GM18505 (cell line): ENCODE measurements around the gene PEX5L.
A peak's percentile ranks its signal among the peaks of the same experiment; 100 is the strongest.
"Not testable (repeated sequence)": the region's sequence is repeated elsewhere in the genome, so short reads cannot be mapped to it uniquely, and the experiment has no call there.

Experiments used
- ATAC-seq: cut with Tn5 transposase; IDR thresholded peaks from one replicate; pipeline ENCODE4 v1.9.1; 2021; ENCODE audit not compliant: unreplicated experiment
- POLR2A ChIP-seq: IDR thresholded peaks from 4 replicates; pipeline ENCODE4 v1.6.1; 2011; ENCODE audit warnings: borderline replicate concordance; ENCODE audit not compliant: insufficient read depth, insufficient read length; ENCODE audit errors: extremely low read depth

Gene PEX5L, protein sequence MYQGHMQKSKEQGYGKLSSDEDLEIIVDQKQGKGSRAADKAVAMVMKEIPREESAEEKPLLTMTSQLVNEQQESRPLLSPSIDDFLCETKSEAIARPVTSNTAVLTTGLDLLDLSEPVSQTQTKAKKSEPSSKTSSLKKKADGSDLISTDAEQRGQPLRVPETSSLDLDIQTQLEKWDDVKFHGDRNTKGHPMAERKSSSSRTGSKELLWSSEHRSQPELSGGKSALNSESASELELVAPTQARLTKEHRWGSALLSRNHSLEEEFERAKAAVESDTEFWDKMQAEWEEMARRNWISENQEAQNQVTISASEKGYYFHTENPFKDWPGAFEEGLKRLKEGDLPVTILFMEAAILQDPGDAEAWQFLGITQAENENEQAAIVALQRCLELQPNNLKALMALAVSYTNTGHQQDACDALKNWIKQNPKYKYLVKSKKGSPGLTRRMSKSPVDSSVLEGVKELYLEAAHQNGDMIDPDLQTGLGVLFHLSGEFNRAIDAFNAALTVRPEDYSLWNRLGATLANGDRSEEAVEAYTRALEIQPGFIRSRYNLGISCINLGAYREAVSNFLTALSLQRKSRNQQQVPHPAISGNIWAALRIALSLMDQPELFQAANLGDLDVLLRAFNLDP

DNA sequence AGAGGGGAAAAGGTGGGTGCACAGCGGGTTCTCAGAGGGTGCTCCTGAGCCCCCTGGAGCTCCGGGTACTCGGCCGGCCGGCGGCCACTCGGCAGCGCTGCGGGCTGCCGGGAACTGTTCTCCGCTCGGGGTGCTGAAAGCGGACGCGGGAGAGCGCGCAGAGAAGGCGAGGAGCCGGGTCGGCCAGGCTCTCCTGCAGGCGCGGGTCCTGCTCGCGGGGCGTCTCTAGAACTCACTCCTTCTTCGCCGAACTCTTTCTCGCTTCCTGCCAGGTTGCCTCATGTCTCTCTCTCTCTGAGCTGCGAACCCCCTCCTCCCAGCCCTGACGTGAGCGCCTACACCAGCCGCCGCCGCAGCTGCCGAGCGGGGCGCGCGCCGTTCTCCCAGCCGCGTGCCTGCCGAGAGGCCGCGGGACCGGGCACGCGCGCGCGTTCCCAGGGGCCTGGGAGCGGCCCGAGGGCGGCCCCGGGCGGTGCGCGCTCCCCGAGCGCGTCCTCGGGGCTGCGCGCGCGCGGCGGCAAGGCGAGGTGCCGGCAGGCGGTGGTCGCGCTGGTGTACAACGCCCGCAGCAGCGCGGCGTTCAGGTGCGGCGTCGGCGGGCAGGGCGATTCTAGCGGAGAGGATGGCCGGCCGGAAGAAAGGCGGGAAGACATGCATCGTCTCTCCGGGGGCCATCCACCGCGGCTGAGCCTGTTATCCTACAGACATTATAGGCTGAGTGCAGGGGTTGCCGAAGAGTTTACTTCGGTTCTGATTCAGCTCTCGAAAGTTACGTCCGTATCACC, at the start of gene PEX5L:
TSS of gene PEX5L (minus strand) at position 267 of the 785 bp plus-strand sequence. CDS start 338 bp downstream, outside the sequence.
- peak; percentile 84 for ATAC-seq
- TF ChIP-seq POLR2A = no peak

DNA sequence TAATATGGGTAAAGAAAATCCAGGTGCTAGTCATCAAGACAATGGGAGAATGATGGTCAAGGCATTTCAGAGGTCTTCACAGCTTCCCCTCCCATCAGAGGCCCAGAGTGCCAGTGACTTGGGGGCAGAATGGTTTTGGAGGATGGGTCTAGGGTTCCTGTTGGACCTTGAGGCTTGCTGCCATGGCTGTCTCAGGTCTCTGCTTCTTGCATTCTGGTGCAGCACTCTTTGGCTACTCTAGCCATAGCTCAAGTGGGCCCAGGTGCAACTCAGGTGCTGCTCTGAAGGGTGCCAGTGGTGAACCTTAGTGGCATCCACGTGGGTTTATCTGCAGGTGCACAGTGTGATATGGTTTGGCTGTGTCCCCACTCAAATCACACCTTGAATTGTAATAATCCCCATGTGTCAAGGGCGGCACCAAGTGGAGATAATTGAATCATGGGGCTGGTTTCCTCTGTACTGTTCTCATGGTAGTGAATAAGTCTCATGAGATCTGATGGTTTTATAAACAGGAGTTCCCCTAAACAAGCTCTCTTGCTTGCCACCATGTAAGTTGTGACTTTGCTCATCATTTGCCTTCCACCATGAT, 48.5 kb upstream of the PEX5L start:
- ATAC-seq = no peak
- no peak for TF ChIP-seq POLR2A

DNA sequence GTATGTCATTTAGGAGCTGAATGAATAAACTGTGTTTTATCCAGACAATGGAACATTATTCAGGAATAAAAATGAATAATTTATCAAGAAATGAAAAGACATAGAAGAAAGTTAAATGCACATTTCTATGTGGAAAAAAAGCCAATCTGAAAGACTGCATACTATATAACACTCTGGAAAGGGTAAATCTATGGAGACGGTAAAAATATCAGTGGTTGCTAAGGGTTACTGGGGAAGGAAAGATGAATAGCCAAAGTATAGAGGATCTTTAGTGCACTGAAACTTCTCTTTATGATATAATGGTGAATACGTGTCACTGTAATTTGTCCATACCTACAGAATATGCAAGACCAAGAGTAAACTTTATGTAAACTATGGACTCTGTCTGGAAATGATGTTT, 46.0 kb upstream of the PEX5L start:
- no peak for TF ChIP-seq POLR2A
- ATAC-seq = no peak

DNA sequence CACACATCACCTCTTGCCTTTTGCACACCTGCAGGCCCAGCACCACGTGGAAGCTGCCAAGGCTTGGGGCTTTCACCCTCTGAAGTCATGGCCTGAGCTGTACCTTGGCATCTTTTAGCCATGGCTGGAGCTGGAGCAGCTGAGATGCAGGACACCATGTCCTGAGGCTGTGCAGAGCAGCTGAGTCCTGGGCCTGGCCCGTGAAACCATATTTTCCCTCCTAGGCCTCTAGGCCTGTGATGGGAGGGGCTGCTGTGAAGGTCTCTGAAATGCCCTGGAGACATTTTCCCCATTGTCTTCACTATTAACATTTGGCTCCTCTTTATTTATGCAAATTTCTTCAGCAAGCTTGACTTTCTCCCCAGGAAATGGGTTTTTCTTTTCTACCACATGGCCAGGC, 41.9 kb upstream of the PEX5L start:
- no peak for TF ChIP-seq POLR2A
- no peak for ATAC-seq

DNA sequence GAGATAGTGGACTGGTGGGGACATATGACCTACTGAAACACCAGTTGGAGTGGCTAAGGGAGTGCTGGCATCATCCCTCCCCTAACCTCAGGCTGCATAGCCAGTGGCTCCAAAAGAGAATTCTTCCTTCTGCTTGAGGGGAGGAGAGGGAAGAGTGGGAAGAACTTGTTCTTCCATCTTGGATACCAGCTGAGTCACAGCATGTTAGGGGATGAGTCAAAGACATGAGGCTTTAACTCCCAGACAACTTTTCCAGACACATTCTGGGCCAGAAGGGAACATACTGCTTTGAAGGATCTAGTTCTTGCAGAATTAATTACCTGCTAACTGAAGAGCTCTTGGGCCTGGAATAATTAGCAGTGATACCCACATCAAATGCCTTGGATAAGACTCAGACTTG, 36.8 kb upstream of the PEX5L start:
- no peak for ATAC-seq
- no peak for TF ChIP-seq POLR2A

DNA sequence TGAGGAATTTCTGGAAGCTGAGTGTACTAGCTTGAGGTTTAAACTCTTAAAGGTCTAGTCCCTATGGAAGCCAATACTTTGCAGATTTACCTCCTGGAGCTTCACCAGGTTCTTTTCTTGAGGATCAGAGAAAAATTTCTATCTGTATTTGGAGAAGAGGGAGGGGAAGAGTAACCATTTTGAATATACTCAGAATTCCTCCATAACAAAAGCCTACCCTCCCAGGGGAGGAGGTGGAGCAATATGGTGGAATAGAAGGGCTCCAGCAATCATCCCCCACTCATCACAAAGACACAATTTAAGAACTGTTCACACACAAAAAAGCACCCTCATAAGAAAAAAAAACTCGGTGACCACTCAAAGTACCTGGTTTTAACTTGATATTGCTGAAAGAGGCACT, 36.0 kb upstream of the PEX5L start:
- ATAC-seq = no peak
- no peak for TF ChIP-seq POLR2A

DNA sequence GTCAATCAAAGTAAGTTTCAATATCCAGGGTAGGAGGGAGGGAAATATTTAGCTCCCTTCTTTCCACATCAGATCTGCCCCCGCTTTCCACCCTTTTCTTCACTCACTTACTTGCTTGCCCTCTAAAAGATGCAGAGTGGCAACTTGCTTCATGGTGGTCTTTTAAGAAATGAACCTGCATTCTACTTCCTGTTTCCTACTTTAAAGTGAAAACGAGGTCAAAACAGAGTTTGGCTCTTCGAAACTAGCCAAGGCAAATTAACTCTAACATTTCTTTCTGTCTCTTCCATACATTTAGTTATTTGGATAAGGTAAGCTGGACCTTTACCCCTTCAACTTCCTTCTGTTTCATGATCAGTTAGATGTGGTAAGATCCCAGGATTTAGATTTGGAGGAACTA, 34.2 kb upstream of the PEX5L start:
- no peak for ATAC-seq
- no peak for TF ChIP-seq POLR2A

DNA sequence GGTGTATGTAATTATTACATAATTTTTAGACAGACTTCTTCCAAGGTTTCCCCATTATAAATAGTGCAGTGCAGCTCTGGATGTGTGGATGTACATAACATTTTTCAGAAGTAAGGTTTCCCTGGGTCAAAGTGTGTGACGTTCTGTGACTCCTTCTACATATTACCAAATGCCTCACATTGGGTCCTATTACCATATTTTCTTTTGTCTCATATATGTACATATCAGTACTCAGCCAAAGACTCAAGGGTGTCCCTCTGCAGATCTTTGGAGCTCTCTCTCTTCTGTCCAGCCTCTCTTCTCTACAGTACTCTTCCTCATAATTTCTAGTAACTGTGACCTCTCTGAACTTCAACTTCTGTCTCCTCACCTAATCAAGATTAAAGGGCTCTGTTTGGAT, 31.3 kb upstream of the PEX5L start:
- no peak for ATAC-seq
- no peak for TF ChIP-seq POLR2A

DNA sequence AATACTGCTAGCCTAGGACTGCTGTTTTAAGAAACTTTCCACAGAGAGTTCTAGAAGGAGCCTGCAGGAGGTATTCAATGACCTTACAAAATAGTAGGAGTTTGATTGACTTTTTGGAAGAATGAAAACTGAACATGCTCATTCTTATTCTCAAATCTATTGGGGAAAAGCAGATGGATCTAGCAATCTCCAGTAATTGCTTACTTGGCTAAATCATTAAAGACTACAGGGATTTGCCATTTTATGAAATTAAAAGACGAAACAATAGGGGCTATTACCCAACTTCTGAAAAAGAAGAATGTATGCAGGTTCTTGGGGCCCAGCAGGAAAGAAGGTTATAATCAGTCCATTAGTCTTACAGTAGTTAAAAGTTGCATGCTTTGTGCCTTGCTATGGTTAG, 29.9 kb upstream of the PEX5L start:
- ATAC-seq = no peak
- no peak for TF ChIP-seq POLR2A

DNA sequence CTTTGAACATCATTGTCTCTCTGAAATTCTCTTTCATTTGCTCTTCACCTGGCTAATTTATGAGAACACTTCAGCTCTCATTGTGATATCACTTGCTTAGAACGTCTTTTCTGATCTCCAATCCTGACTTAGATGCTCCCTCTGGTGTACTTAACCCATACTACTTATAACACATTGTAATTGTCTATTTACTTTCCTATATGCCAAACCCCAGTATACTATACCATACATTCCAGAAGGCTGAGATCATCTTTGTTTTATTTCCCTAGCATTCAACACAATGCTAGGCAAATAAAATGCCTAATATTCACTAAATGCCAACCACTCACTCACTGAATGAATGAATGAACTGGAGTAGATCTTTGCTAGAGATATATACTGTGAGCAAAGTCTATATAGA, 27.0 kb upstream of the PEX5L start:
- ATAC-seq = no peak
- no peak for TF ChIP-seq POLR2A

DNA sequence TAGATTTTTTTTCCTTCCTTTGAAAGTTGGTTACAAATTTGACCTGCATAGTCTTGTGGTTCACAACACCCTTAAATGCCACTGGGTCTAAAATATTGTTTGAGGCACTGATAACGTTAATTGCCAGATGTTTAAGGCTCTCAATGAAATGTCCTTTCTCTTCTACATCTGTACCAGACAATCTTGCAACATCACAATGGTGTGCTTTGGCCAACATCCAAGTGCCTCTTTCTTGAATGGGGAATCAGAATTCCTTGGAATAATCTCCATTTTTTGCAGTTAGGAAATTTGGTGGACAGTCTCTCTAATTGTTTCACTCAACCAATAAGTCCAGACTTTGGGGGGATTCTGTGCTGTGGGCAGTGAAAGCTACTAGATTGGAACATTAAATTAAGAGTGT, 26.0 kb upstream of the PEX5L start:
- ATAC-seq = no peak
- TF ChIP-seq POLR2A = no peak

DNA sequence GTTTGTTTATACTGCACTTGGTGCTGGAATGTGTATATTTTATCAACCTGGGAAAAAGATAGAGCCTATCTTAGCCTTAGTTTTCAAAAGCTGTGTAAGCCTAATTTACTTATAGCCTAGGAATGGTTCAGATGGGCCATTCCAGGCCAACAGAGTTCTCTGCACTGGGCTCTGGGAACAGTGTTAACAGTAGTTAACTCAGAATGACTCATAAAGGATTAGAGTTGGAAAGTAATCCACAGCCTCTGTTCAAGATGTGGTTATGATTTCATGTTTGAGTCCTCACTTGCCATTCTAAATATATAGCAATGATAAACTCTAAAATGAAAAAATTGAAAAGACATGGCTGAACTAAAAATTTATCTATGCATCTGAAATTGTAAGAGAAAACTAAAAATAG, 22.6 kb upstream of the PEX5L start:
- no peak for ATAC-seq
- TF ChIP-seq POLR2A = no peak

DNA sequence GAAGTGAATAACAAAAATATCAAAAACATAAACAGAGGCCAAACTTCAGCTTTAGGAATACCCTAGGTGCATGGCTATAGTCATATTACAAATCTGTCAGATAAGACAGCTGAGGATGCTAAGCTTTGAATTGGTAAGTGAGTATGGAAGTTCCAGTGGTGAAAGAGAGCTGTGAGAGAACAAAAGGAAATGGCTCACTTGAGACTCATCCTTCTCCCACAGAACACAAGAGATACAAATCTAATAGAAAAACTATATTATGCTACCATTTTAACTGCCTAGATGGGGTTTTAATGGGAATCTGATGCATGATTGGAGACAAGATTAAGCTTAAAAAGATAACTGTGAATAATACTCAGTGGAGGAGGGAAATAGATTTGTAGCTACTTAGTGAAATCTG, 21.5 kb upstream of the PEX5L start:
- no peak for ATAC-seq
- no peak for TF ChIP-seq POLR2A

DNA sequence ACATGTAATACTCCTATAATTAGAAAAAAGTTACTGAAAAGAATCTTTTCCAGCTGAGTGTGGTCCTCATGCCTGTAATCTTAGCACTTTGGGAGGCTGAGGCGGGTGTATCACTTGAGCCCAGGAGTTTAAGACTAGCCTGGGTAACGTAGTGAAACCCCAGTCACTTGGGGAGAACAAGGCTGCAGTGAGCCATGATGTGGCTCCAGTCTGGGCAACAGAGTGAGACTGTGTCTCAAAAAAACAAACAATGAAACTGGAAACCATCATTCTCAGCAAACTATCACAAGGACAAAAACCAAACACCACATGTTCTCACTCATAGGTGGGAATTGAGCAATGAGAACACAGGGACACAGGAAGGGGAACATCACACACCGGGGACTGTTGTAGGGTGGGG, 18.9 kb upstream of the PEX5L start:
- ATAC-seq = not testable (repeated sequence)
